Measurements from ENCODE around the gene INTS3. TPM values are rescaled to one million over a fixed set of nuclear protein-coding genes. Genes with fewer than 3 reads are reported as not detected.
"Not testable (repeated sequence)": the region's sequence is repeated elsewhere in the genome, so short reads cannot be mapped to it uniquely, and the experiment has no call there.

INTS3 gene
- total and polyA plus RNA-seq, 12 donors, result 25.4 to 46.1 (median 31.1) TPM

- no peaks in the 10 kb centered on the region for H3K9me3 ChIP-seq
- H3K27me3 ChIP-seq, result no peaks in the 10 kb centered on the region
- H3K4me1 ChIP-seq, result no peaks in the 10 kb centered on the region
- no peak overlapping the region for H3K4me3 ChIP-seq
- TF ChIP-seq CTCF (IDR thresholded peaks at IDR 0.05), result no peak
- H3K36me3 ChIP-seq, result no peaks in the 10 kb centered on the region
- ATAC-seq (no peak), DNase-seq (no peak)
- intact Hi-C loops (cut with DNase I), result no loop called here
- WGBS, 2 donors, result 88 to 91% methylated on average over 3 of the region's 3 CpGs
- H3K27ac ChIP-seq, result no peak overlapping the region
These were observed 10.5 kb upstream of the INTS3 start for GRCh38 chr1:153717330-153717729.

GRCh38 chr1:153723687-153724086 lies 4.2 kb upstream of the INTS3 start:
- DNase-seq (no peak), ATAC-seq (no peak)
- Histone ChIP-seq H3K4me1 (peaks cover 0 to 7% (median 5%) of the 10 kb centered on the region in 9 donors), H3K36me3 (no peaks in the 10 kb centered on the region), H3K9me3 (no peaks in the 10 kb centered on the region), H3K27ac (no peak overlapping the region), H3K4me3 (no peak overlapping the region), H3K27me3 (no peaks in the 10 kb centered on the region)
- intact Hi-C loops (cut with DNase I), result no loop called here
- WGBS, 2 donors, result 86 to 95% methylated on average over 3 of the region's 3 CpGs
- TF ChIP-seq CTCF (IDR thresholded peaks at IDR 0.05), result no peak

- H3K36me3 ChIP-seq; DNase-seq; H3K4me3 ChIP-seq; H3K9me3 ChIP-seq; H3K27me3 ChIP-seq; ATAC-seq; H3K27ac ChIP-seq; intact Hi-C loops (cut with DNase I): not testable (repeated sequence)
- peaks cover 0 to 17% (median 14%) of the 10 kb centered on the region in 9 donors for H3K4me1 ChIP-seq
- WGBS, 2 donors, result 84% methylated on average over 4 of the region's 4 CpGs
These were observed 3.2 kb upstream of the INTS3 start for GRCh38 chr1:153724634-153725033.

GRCh38 chr1:153728305-153729066 lies 636 bp downstream of the INTS3 start:
- Histone ChIP-seq H3K4me3 (peak overlapping the region; percentile 48 to 92 (median 78)), H3K9me3 (no peaks in the 10 kb centered on the region), H3K36me3 (peaks cover 0 to 9% (median 0%) of the 10 kb centered on the region in 9 donors), H3K4me1 (peaks cover 0 to 38% (median 31%) of the 10 kb centered on the region in 9 donors), H3K27me3 (no peaks in the 10 kb centered on the region), H3K27ac (peak overlapping the region; percentile 96 to 100 (median 99))
- intact Hi-C loops (cut with DNase I), result loop anchor here in 2 of 10 donors (1.0 to 2.0 kb wide), 2 partner anchors 20 to 21 kb away; no protein-coding TSS in a partner anchor
- TF ChIP-seq CTCF (IDR thresholded peaks at IDR 0.05), result peak in 1 of 9 donors; percentile 4
- peak; percentile 44 to 51 for DNase-seq
- WGBS, 2 donors, result 0 to 2% methylated on average over 18 to 19 of the region's 19 CpGs
- ATAC-seq, result peak in 7 of 8 donors; percentile 16 to 42 (median 19)

Measured in heart right ventricle (tissue), 16 donors.